GM23338 (cell line): ENCODE measurements around the gene PROCR. TPM values are rescaled to one million over a fixed set of nuclear protein-coding genes. Genes with fewer than 3 reads are reported as not detected.

Source experiments
- ATAC-seq: fragments of 200-7000 bp; cut with Tn5 transposase; 3 replicates; pipeline ENCODE4 v1.9.1; 2020
- DNase-seq: peaks from one replicate; pipeline ENCODE4 v3.0.0-alpha.2; 2015; ENCODE audit warnings: low spot score
- H2AFZ ChIP-seq: fragments of 200-600 bp; sonication (generic); 2 replicates; pipeline ENCODE4 v1.8.0; 2016; ENCODE audit warnings: antibody characterized with exemption, mild to moderate bottlenecking, moderate library complexity
- H3F3A ChIP-seq: fragments of 200-600 bp; sonication (generic); replicated peaks from 2 replicates; pipeline ENCODE4 v1.8.0; 2017; ENCODE audit warnings: antibody characterized with exemption, mixed run types, low read depth
- H3K27ac ChIP-seq: fragments of 200-600 bp; sonication (generic); 2 replicates; pipeline ENCODE4 v1.6.1; 2016; ENCODE audit warnings: low read depth
- H3K27me3 ChIP-seq: fragments of 200-600 bp; sonication (generic); 2 replicates; pipeline ENCODE4 v1.8.0; 2016; ENCODE audit warnings: mild to moderate bottlenecking, mixed run types, moderate library complexity; ENCODE audit not compliant: insufficient read depth
- H3K36me3 ChIP-seq: fragments of 200-600 bp; sonication (generic); 2 replicates; pipeline ENCODE4 v1.8.0; 2016; ENCODE audit warnings: mild to moderate bottlenecking; ENCODE audit not compliant: insufficient read depth
- H3K4me1 ChIP-seq: fragments of 200-600 bp; sonication (generic); 2 replicates; pipeline ENCODE4 v1.8.0; 2016; ENCODE audit warnings: mild to moderate bottlenecking, moderate library complexity; ENCODE audit not compliant: insufficient read depth
- H3K4me2 ChIP-seq: fragments of 200-600 bp; sonication (generic); 2 replicates; pipeline ENCODE4 v1.7.1; 2017; ENCODE audit warnings: mixed run types
- H3K4me3 ChIP-seq: fragments of 200-600 bp; sonication (generic); 2 replicates; pipeline ENCODE4 v1.6.1; 2016; ENCODE audit warnings: mixed run types
- H3K79me2 ChIP-seq: fragments of 200-600 bp; sonication (generic); replicated peaks from 2 replicates; pipeline ENCODE4 v1.8.0; 2017; ENCODE audit warnings: mild to moderate bottlenecking; ENCODE audit not compliant: insufficient read depth
- H3K9me2 ChIP-seq: fragments of 200-600 bp; sonication (generic); 2 replicates; pipeline ENCODE4 v1.8.0; 2017; ENCODE audit not compliant: insufficient read depth
- H4K20me1 ChIP-seq: fragments of 200-600 bp; sonication (generic); replicated peaks from 2 replicates; pipeline ENCODE4 v1.8.0; 2017; ENCODE audit warnings: mild to moderate bottlenecking; ENCODE audit not compliant: insufficient read depth
- H3K27ac Mint-ChIP-seq: 2 replicates; pipeline ENCODE4 v1.8.0; 2020; ENCODE audit warnings: inconsistent platforms, mild to moderate bottlenecking, moderate library complexity, mixed read lengths
- H3K27me3 Mint-ChIP-seq: 3 replicates; pipeline ENCODE4 v1.8.0; 2022; ENCODE audit warnings: low read depth, mild to moderate bottlenecking, moderate library complexity, mixed read lengths, inconsistent platforms; ENCODE audit not compliant: insufficient read depth, poor library complexity
- H3K36me3 Mint-ChIP-seq: 3 replicates; pipeline ENCODE4 v1.8.0; 2021; ENCODE audit warnings: low read depth, mild to moderate bottlenecking, inconsistent platforms, moderate library complexity, mixed read lengths
- H3K4me1 Mint-ChIP-seq: 3 replicates; pipeline ENCODE4 v1.8.0; 2020; ENCODE audit warnings: mild to moderate bottlenecking, inconsistent platforms, mixed read lengths
- H3K4me3 Mint-ChIP-seq: 3 replicates; pipeline ENCODE4 v1.8.0; 2021; ENCODE audit warnings: moderate library complexity, mild to moderate bottlenecking, inconsistent platforms, mixed read lengths
- H3K9me3 Mint-ChIP-seq: 3 replicates; pipeline ENCODE4 v1.8.0; 2020; ENCODE audit warnings: moderate library complexity, mild to moderate bottlenecking, inconsistent platforms, mixed read lengths
- CREB1 ChIP-seq: fragments of 250-450 bp; sonication (Bioruptor Pico); IDR thresholded peaks from 2 replicates; pipeline ENCODE4 v1.5.0; 2020; ENCODE audit warnings: low read depth, mild to moderate bottlenecking, moderate library complexity
- EZH2 ChIP-seq: fragments of 200-600 bp; sonication (generic); IDR thresholded peaks from one replicate; pipeline ENCODE4 v1.8.0; 2017; ENCODE audit warnings: antibody characterized with exemption, mild to moderate bottlenecking, low read depth; ENCODE audit not compliant: unreplicated experiment
- EZH2phosphoT487 ChIP-seq: fragments of 200-600 bp; sonication (generic); IDR thresholded peaks from one replicate; pipeline ENCODE4 v1.8.1; 2018; ENCODE audit warnings: antibody characterized with exemption; ENCODE audit not compliant: unreplicated experiment
- JUNB ChIP-seq: IDR thresholded peaks from one replicate; pipeline ENCODE4 v1.6.1; 2016; ENCODE audit warnings: antibody characterized with exemption; ENCODE audit not compliant: unreplicated experiment
- NANOG ChIP-seq: IDR thresholded peaks from 2 replicates; pipeline ENCODE4 v1.6.1; 2016; ENCODE audit warnings: antibody characterized with exemption, borderline replicate concordance
- POLR2AphosphoS5 ChIP-seq: IDR thresholded peaks from 2 replicates; pipeline ENCODE4 v1.6.1; 2016; ENCODE audit warnings: antibody characterized with exemption, low read depth
- STAT1 ChIP-seq: IDR thresholded peaks from one replicate; pipeline ENCODE4 v1.6.1; 2016; ENCODE audit warnings: antibody characterized with exemption; ENCODE audit not compliant: unreplicated experiment
- ZNF114 ChIP-seq: fragments of 250-450 bp; sonication (Bioruptor Pico); IDR thresholded peaks from 2 replicates; pipeline ENCODE4 v1.5.0; 2020; ENCODE audit warnings: mild to moderate bottlenecking, moderate library complexity
- ZNF331 ChIP-seq: fragments of 250-450 bp; sonication (Bioruptor Pico); IDR thresholded peaks from 2 replicates; pipeline ENCODE4 v1.5.0; 2020; ENCODE audit warnings: low read depth, mild to moderate bottlenecking, moderate library complexity
- polyA plus RNA-seq: library from polyadenylated mRNA; unstranded; fragments of >200 nt; fragmentation: Nextera tagmentation; extraction: Ambion mirVana; gene quantifications from 2 replicates; pipeline ENCODE4 v1.2.1, GENCODE V29; 2016
- total RNA-seq: library from RNA; depleted of rRNA; stranded (reverse); fragments of >200 nt; shearing (Covaris generic); gene quantifications from 2 replicates; pipeline ENCODE4 v1.2.3, GENCODE V29; 2014
- TF ChIP-seq, protein P1 (sequence below): fragments of 250-450 bp; sonication (Bioruptor Pico); IDR thresholded peaks from 2 replicates; pipeline ENCODE4 v1.5.0; 2020; ENCODE audit warnings: mild to moderate bottlenecking, moderate library complexity
- TF ChIP-seq, protein P2 (sequence below): IDR thresholded peaks from 2 replicates; pipeline ENCODE4 v1.6.1; 2016; ENCODE audit warnings: antibody characterized with exemption
- TF ChIP-seq, protein P3 (sequence below), 2 experiments: fragments of 200-600 bp in 1 of 2; sonication (generic) in 1 of 2; conservative IDR thresholded peaks; 2 replicates each; pipeline versions ENCODE4 v1.5.1 to v1.6.1; 2016 to 2017; ENCODE audit warnings: antibody characterized with exemption in 2 of 2, low read depth in 2 of 2, mild to moderate bottlenecking in 2 of 2, moderate library complexity in 1 of 2
- TF ChIP-seq, protein P4 (sequence below): IDR thresholded peaks from one replicate; pipeline ENCODE4 v1.6.1; 2018; ENCODE audit warnings: antibody characterized with exemption; ENCODE audit not compliant: unreplicated experiment

The PROCR gene
- total and polyA plus RNA-seq, 2 experiments from 2014 or later = 32.9 to 36.1 TPM

DNA sequence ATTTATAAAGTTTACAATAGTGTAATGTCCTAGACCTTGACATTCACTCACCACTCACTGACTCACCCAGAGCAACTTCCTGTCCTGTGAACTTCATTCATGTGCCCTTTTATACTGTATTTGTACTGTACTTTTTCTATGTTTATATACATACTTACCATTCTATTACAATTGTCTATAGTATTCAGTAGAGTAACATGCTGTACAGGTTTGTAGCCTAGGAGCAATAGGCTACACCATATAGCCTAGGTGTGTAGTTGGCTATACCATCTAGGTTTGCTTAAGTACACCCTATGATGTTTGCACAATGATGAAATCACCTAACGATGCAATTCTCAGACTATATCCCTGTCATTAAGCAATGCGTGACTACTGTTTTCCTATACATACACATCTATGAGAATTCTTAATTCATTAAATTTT is 42.2 kb upstream of the PROCR start:
- peaks cover 6% of the 10 kb centered on the region for H3K36me3 ChIP-seq

More for the DNA sequence above, 42.2 kb upstream of the PROCR start:
- no peaks in the 10 kb centered on the region for H3F3A ChIP-seq
- no peaks in the 10 kb centered on the region for H3K9me3 Mint-ChIP-seq
- no peak overlapping the region for H3K4me3 Mint-ChIP-seq
- H3K36me3 Mint-ChIP-seq = peaks cover 21% of the 10 kb centered on the region
- H3K27me3 ChIP-seq = no peaks in the 10 kb centered on the region
- H3K27me3 Mint-ChIP-seq = no peaks in the 10 kb centered on the region
- no peak overlapping the region for H3K4me2 ChIP-seq
- H4K20me1 ChIP-seq = peaks cover 3% of the 10 kb centered on the region; the same call in 1 of the 2 replicates
- H3K27ac Mint-ChIP-seq = no peak overlapping the region
- DNase-seq (no peak), ATAC-seq (no peak)
- no peak overlapping the region for H2AFZ ChIP-seq
- no peaks in the 10 kb centered on the region for H3K4me1 Mint-ChIP-seq
- no peaks in the 10 kb centered on the region for H3K4me1 ChIP-seq
- H3K79me2 ChIP-seq = no peaks in the 10 kb centered on the region
- TF ChIP-seq NANOG = no peak
- TF ChIP-seq, protein P1, sequence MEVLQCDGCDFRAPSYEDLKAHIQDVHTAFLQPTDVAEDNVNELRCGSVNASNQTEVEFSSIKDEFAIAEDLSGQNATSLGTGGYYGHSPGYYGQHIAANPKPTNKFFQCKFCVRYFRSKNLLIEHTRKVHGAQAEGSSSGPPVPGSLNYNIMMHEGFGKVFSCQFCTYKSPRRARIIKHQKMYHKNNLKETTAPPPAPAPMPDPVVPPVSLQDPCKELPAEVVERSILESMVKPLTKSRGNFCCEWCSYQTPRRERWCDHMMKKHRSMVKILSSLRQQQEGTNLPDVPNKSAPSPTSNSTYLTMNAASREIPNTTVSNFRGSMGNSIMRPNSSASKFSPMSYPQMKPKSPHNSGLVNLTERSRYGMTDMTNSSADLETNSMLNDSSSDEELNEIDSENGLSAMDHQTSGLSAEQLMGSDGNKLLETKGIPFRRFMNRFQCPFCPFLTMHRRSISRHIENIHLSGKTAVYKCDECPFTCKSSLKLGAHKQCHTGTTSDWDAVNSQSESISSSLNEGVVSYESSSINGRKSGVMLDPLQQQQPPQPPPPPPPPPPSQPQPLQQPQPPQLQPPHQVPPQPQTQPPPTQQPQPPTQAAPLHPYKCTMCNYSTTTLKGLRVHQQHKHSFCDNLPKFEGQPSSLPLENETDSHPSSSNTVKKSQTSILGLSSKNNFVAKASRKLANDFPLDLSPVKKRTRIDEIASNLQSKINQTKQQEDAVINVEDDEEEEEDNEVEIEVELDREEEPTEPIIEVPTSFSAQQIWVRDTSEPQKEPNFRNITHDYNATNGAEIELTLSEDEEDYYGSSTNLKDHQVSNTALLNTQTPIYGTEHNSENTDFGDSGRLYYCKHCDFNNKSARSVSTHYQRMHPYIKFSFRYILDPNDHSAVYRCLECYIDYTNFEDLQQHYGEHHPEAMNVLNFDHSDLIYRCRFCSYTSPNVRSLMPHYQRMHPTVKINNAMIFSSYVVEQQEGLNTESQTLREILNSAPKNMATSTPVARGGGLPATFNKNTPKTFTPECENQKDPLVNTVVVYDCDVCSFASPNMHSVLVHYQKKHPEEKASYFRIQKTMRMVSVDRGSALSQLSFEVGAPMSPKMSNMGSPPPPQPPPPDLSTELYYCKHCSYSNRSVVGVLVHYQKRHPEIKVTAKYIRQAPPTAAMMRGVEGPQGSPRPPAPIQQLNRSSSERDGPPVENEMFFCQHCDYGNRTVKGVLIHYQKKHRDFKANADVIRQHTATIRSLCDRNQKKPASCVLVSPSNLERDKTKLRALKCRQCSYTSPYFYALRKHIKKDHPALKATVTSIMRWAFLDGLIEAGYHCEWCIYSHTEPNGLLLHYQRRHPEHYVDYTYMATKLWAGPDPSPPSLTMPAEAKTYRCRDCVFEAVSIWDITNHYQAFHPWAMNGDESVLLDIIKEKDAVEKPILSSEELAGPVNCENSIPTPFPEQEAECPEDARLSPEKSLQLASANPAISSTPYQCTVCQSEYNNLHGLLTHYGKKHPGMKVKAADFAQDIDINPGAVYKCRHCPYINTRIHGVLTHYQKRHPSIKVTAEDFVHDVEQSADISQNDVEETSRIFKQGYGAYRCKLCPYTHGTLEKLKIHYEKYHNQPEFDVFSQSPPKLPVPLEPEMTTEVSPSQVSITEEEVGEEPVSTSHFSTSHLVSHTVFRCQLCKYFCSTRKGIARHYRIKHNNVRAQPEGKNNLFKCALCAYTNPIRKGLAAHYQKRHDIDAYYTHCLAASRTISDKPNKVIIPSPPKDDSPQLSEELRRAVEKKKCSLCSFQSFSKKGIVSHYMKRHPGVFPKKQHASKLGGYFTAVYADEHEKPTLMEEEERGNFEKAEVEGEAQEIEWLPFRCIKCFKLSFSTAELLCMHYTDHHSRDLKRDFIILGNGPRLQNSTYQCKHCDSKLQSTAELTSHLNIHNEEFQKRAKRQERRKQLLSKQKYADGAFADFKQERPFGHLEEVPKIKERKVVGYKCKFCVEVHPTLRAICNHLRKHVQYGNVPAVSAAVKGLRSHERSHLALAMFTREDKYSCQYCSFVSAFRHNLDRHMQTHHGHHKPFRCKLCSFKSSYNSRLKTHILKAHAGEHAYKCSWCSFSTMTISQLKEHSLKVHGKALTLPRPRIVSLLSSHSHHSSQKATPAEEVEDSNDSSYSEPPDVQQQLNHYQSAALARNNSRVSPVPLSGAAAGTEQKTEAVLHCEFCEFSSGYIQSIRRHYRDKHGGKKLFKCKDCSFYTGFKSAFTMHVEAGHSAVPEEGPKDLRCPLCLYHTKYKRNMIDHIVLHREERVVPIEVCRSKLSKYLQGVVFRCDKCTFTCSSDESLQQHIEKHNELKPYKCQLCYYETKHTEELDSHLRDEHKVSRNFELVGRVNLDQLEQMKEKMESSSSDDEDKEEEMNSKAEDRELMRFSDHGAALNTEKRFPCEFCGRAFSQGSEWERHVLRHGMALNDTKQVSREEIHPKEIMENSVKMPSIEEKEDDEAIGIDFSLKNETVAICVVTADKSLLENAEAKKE (CRISPR knock-in tag) = no peak
- no peak for TF ChIP-seq EZH2phosphoT487
- TF ChIP-seq, protein P2, sequence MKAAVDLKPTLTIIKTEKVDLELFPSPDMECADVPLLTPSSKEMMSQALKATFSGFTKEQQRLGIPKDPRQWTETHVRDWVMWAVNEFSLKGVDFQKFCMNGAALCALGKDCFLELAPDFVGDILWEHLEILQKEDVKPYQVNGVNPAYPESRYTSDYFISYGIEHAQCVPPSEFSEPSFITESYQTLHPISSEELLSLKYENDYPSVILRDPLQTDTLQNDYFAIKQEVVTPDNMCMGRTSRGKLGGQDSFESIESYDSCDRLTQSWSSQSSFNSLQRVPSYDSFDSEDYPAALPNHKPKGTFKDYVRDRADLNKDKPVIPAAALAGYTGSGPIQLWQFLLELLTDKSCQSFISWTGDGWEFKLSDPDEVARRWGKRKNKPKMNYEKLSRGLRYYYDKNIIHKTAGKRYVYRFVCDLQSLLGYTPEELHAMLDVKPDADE = no peak
- TF ChIP-seq CREB1 (CRISPR knock-in tag) = no peak
- no peak for TF ChIP-seq POLR2AphosphoS5
- TF ChIP-seq ZNF331 (CRISPR knock-in tag) = no peak
- TF ChIP-seq, protein P3, sequence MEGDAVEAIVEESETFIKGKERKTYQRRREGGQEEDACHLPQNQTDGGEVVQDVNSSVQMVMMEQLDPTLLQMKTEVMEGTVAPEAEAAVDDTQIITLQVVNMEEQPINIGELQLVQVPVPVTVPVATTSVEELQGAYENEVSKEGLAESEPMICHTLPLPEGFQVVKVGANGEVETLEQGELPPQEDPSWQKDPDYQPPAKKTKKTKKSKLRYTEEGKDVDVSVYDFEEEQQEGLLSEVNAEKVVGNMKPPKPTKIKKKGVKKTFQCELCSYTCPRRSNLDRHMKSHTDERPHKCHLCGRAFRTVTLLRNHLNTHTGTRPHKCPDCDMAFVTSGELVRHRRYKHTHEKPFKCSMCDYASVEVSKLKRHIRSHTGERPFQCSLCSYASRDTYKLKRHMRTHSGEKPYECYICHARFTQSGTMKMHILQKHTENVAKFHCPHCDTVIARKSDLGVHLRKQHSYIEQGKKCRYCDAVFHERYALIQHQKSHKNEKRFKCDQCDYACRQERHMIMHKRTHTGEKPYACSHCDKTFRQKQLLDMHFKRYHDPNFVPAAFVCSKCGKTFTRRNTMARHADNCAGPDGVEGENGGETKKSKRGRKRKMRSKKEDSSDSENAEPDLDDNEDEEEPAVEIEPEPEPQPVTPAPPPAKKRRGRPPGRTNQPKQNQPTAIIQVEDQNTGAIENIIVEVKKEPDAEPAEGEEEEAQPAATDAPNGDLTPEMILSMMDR (conservative IDR thresholded peaks at IDR 0.05; ENCODE audit: low read depth in 2 of 2) = no peak
- no peak for TF ChIP-seq STAT1
- TF ChIP-seq JUNB = no peak
- no peak for TF ChIP-seq ZNF114 (CRISPR knock-in tag)
- TF ChIP-seq EZH2 = no peak
- TF ChIP-seq, protein P4, sequence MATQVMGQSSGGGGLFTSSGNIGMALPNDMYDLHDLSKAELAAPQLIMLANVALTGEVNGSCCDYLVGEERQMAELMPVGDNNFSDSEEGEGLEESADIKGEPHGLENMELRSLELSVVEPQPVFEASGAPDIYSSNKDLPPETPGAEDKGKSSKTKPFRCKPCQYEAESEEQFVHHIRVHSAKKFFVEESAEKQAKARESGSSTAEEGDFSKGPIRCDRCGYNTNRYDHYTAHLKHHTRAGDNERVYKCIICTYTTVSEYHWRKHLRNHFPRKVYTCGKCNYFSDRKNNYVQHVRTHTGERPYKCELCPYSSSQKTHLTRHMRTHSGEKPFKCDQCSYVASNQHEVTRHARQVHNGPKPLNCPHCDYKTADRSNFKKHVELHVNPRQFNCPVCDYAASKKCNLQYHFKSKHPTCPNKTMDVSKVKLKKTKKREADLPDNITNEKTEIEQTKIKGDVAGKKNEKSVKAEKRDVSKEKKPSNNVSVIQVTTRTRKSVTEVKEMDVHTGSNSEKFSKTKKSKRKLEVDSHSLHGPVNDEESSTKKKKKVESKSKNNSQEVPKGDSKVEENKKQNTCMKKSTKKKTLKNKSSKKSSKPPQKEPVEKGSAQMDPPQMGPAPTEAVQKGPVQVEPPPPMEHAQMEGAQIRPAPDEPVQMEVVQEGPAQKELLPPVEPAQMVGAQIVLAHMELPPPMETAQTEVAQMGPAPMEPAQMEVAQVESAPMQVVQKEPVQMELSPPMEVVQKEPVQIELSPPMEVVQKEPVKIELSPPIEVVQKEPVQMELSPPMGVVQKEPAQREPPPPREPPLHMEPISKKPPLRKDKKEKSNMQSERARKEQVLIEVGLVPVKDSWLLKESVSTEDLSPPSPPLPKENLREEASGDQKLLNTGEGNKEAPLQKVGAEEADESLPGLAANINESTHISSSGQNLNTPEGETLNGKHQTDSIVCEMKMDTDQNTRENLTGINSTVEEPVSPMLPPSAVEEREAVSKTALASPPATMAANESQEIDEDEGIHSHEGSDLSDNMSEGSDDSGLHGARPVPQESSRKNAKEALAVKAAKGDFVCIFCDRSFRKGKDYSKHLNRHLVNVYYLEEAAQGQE = no peak
- no peak overlapping the region for H3K27ac ChIP-seq
- H3K4me3 ChIP-seq = no peak overlapping the region
- H3K9me2 ChIP-seq = no peaks in the 10 kb centered on the region
